Measurements from ENCODE around the gene FARP1. TPM values are rescaled to one million over a fixed set of nuclear protein-coding genes. Genes with fewer than 3 reads are reported as not detected.
A peak's percentile ranks its signal among the peaks of the same experiment; 100 is the strongest.

FARP1 gene
- total RNA-seq, 2 experiments from 2014 or later, result 0.21 to 0.48 TPM

DNA sequence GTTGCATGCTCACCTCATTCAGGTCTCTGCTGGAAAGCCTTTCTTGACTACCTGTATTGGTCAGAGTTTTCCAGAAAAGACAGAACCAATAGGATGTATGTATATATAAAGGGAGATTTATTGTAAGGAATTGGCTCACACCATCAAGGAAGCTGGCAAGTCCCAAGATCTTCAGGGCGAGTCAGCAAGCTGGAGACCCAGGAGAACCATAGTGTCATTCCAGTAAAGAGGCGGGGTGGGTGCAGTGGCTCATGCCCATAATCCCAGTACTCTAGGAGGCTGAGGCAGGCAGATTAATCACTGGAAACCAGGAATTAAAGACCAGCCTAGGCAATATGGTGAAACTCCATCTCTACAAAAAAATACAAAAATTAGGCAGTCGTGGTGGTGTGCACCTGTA lies 30.4 kb upstream of the FARP1 start:
- no peak overlapping the region for H3K4me3 Mint-ChIP-seq
- no peaks in the 10 kb centered on the region for H3K36me3 Mint-ChIP-seq
- H3K4me1 Mint-ChIP-seq, result no peaks in the 10 kb centered on the region
- H3K9me3 Mint-ChIP-seq, result no peaks in the 10 kb centered on the region
- DNase-seq, result no peak
- H3K27ac Mint-ChIP-seq, result no peak overlapping the region
- no peaks in the 10 kb centered on the region for H3K27me3 Mint-ChIP-seq

DNA sequence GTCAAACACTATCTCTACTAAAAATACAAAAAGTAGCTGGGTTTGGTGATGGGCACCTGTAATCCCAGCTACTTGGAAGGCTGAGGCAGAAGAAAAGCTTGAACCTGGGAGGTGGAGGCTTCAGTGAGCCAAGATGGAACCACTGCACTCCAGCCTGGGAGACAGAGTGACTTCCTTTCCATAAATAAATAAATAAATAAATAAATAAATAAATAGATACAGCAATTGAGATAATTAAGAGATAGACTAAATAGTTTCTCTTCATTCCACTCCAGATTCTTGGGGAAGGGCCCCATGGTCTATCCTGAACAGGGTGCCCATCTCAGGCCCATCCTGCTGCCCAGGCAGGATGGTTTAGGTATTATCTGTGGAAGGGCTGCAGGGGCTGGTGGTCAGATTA lies 24.0 kb upstream of the FARP1 start:
- Mint-ChIP-seq H3K27ac (no peak overlapping the region), H3K36me3 (no peaks in the 10 kb centered on the region), H3K4me3 (no peak overlapping the region), H3K4me1 (no peaks in the 10 kb centered on the region), H3K27me3 (no peaks in the 10 kb centered on the region), H3K9me3 (peaks cover 9% of the 10 kb centered on the region)
- no peak for DNase-seq

DNA sequence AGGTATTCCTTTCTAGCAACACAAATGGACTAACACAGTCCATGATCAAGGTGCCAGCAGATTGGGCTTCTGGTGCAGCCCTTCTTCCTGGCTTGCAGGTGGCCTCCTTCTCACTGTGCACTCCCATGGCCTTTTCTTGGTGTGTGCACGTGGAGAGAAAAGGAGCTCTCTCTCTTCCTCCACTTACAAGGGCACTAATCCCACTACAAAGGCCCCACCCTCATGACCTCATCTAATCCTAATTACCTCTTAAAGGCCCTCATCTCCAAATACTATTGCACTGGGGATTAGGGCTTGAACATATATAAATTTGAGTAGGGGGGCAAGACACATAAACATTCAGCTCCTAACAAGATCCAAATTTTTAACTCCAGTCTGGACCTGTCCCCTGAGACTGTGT lies 19.7 kb upstream of the FARP1 start:
- Mint-ChIP-seq H3K27me3 (no peaks in the 10 kb centered on the region), H3K27ac (no peak overlapping the region), H3K9me3 (peaks cover 16% of the 10 kb centered on the region), H3K4me1 (no peaks in the 10 kb centered on the region), H3K36me3 (no peaks in the 10 kb centered on the region), H3K4me3 (no peak overlapping the region)
- DNase-seq, result no peak

DNA sequence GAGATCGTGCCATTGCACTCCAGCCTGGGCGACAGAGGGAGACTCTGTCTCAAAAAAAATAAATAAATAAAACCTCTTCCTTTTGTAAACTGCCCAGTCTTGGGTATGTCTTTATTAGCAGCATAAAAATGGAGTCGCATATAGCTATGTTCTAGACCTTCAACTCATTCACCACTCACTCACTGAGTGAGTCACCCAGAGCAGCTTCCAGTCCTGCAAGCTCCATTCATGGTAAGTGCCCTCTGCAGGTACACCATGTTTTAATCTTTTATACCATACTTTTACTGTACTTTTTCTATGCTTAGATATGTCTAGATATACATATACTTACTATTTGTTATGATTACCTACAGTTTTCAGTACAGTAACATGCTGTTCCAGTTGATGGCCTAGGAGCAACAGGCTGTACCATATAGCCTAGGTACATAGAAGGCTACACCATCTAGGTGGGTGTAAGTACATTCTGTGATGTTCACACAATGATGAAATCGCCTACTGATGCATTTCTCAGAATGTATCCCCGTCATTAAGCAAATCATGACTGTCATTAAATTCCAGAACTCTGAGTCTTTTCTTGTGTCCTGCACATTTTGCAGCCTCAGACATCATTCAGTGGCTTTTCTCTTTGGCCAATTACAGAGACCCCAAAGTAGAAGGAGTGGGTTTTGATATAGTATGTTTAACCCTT lies 13.7 kb upstream of the FARP1 start:
- peaks cover 5% of the 10 kb centered on the region for H3K9me3 Mint-ChIP-seq
- no peak for DNase-seq
- H3K4me1 Mint-ChIP-seq, result no peaks in the 10 kb centered on the region

DNA sequence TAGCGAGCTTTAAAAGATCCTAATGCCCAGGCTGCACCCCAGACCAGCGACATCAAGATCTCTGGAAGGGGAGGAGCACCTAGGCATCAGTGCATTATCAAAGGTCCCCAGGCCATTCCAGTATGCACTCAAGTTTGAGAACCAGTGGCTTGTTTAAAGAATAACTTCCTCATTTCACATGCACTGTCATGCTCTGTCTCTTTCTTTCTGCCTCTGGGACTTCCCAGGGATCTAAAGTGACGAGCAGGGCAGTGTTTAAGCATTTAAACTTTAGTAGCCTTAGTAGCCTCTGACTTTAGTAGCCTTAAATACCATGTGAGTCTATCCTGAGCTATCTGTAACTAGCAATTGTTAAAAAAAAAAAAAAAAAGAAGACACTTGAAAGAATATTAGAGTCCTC lies 8.9 kb upstream of the FARP1 start:
- peaks cover 41% of the 10 kb centered on the region for H3K27me3 Mint-ChIP-seq
- DNase-seq, result no peak
- no peak overlapping the region for H3K27ac Mint-ChIP-seq
- no peaks in the 10 kb centered on the region for H3K36me3 Mint-ChIP-seq
- peaks cover 2% of the 10 kb centered on the region for H3K9me3 Mint-ChIP-seq
- H3K4me3 Mint-ChIP-seq, result no peak overlapping the region
- no peaks in the 10 kb centered on the region for H3K4me1 Mint-ChIP-seq

More for the DNA sequence above, 13.7 kb upstream of the FARP1 start:
- H3K36me3 Mint-ChIP-seq, result no peaks in the 10 kb centered on the region
- no peak overlapping the region for H3K27ac Mint-ChIP-seq
- H3K4me3 Mint-ChIP-seq, result no peak overlapping the region
- H3K27me3 Mint-ChIP-seq, result peaks cover 14% of the 10 kb centered on the region

DNA sequence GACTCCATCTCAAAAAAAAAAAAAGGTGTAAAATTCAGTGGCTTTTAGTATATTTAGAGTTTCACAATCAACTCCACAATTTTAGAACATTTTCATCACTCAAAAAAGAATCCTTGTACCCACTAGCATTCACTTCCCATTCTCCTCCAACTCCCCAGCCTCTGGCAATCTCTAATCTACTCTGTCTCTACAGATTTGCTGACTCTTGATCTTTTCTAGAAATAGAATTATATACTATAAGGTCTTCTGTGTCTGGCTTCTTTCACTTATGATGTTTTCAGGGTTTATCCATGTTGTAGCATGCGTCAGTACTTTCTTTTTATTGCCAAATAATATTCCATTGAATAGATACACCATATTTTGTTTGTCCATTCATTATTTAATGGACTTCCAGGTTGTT lies 8.0 kb upstream of the FARP1 start:
- no peaks in the 10 kb centered on the region for H3K9me3 Mint-ChIP-seq
- H3K36me3 Mint-ChIP-seq, result no peaks in the 10 kb centered on the region
- H3K27me3 Mint-ChIP-seq, result peaks cover 50% of the 10 kb centered on the region
- H3K4me3 Mint-ChIP-seq, result no peak overlapping the region
- H3K27ac Mint-ChIP-seq, result no peak overlapping the region
- no peaks in the 10 kb centered on the region for H3K4me1 Mint-ChIP-seq
- DNase-seq, result no peak

DNA sequence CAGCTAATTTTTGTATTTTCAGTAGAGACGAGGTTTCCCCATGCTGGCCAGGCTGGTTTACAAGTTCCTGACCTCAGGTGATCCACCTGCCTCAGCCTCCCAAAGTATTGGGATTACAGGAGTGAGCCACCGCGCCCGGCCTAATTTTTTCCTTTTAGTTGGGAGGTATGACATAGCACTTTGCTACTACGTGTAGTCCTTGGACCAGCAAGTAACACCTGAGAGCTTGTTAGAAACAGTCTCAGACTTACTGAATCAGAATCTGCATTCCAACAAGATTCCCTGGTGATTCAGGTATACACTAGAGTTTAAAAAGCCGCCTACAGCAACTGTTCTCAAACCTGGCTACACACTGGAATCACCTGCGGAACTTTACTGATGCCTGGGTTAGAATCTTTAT lies 1.8 kb upstream of the FARP1 start:
- no peak overlapping the region for H3K4me3 Mint-ChIP-seq
- peaks cover 77% of the 10 kb centered on the region for H3K27me3 Mint-ChIP-seq
- no peak overlapping the region for H3K27ac Mint-ChIP-seq
- no peak for DNase-seq
- H3K36me3 Mint-ChIP-seq, result no peaks in the 10 kb centered on the region
- H3K9me3 Mint-ChIP-seq, result no peaks in the 10 kb centered on the region
- peaks cover 7% of the 10 kb centered on the region for H3K4me1 Mint-ChIP-seq

DNA sequence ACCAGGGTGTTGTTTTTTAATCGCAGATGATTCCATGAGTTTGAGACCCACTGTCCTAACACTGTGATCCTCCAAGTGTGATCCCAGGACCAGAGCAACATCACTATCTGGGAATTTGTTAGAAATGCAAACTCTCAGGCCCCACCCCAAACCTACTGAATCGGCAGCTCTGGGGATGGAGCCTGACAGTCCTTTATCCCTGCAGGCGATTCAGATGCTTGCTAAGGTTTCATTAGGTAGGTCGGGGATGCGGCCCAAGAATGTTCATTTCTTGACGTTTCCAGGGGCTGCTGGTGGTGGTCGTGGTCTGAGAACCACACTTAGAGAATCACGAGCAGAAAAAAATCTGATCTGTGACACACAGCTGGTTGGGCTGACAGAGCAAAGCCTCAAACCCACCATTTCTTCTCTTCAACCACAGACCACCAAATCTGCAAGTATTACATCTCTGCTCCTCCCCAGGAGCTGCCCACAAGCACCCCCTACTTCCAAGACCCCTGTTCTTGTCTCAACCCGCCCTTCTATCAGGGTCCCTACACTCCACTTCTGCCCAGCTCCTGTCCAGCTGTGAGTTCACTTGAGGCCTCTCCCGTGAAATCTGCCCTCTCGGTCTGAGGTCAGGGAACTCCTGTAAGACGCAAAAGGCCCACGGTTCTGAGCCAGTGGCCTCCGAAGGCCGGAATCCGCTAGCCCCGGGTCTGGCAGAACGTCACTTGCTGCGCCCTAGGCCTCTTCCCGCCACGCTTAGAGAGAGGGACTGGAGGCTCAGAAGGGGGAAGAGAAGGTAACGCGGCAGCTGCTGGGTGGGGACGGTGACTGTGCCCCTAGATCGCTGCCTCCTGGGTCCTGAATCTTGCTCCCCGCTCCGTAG lies 1.1 kb upstream of the FARP1 start:
- Mint-ChIP-seq H3K27ac (no peak overlapping the region), H3K4me1 (peaks cover 7% of the 10 kb centered on the region), H3K4me3 (peak overlapping the region; percentile 47), H3K9me3 (no peaks in the 10 kb centered on the region), H3K27me3 (peaks cover 73% of the 10 kb centered on the region), H3K36me3 (no peaks in the 10 kb centered on the region)
- DNase-seq, result peak; percentile 1

DNA sequence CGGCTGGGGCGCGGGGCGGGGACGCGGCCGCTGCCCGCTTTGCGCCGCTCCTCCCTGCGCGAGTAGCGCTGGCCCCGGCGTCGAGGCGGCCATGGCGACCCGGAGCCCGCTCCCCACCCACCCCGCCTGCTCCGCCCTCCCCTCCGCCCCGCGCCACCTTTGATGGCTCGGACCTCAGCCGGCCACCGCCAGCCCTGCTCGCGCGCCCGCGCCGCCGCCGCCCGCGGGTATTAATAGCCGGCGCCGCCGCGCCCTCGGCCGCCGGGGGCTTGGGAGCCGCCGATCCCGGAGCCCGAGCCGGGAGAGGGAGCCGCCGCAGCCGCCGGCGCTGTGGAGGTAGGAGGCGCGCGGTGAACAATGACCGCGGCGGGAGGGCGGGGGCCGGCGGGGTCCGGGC lies 261 bp downstream of the FARP1 start:
- Mint-ChIP-seq H3K4me3 (no peak overlapping the region), H3K27ac (no peak overlapping the region), H3K36me3 (no peaks in the 10 kb centered on the region), H3K9me3 (no peaks in the 10 kb centered on the region), H3K4me1 (peaks cover 7% of the 10 kb centered on the region), H3K27me3 (peaks cover 74% of the 10 kb centered on the region)
- DNase-seq, result peak; percentile 2

DNA sequence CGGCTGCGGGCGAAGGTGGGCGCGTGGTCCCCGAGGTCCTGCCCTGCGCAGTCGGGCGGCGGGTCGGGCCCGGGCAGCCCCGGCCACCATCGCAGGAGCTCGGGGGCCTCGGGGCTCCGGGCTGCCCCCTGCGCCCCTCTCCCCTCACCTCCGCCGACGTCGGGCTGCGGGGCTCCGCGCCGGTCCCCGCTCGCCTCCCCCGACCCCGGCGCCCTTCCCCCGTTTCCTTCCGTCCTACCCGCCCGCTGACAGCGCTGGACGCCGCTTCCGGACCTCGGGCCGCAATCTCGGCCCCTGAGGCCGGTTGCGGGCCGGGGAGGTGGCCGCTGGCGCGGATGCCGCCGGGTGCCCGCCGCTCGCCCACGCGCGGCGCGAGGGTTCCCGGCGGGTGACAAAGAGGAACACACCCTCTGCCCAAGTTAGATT lies 720 bp downstream of the FARP1 start:
- peak; percentile 6 for DNase-seq

DNA sequence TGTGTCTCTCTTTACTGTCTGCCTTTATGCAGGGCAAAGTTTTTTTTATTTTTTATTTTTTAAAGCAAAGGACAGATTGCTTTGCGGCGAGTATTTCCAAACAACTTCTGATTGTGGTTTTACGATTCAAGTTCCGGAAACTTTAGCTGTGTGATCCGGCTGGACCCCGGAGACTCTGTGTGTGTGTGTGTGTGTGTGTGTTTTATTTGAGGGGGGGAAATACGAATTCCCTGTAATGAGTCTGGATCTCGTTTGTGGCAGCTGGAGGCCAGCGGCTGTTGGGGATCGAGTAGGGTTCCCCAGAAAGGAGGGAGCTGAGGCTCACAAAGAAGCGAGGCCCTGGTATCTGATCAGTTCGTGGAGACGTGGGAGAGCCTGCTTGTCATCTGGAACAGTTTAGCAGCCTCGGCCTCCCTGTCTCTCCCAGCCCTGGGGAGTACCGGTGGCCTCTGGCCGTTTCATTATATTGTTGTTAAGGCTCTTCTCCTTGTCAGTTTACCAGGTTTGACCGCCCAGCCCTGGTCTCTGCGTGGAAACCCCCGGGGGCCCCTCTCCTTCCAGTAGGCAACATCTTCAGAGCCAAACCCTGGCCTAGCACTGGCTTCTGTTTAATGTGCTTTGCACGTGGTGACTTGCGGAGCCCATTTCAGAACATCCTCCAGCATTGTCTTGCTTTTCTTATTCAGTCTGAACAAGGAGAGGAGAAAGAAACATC lies 1.3 kb downstream of the FARP1 start:
- peak; percentile 2 for DNase-seq
- Mint-ChIP-seq H3K4me1 (peaks cover 7% of the 10 kb centered on the region), H3K4me3 (peak overlapping the region; percentile 60), H3K27ac (no peak overlapping the region), H3K36me3 (no peaks in the 10 kb centered on the region), H3K27me3 (peaks cover 81% of the 10 kb centered on the region), H3K9me3 (no peaks in the 10 kb centered on the region)

More for the DNA sequence above, 720 bp downstream of the FARP1 start:
- no peaks in the 10 kb centered on the region for H3K36me3 Mint-ChIP-seq
- peaks cover 77% of the 10 kb centered on the region for H3K27me3 Mint-ChIP-seq
- no peak overlapping the region for H3K4me3 Mint-ChIP-seq
- no peak overlapping the region for H3K27ac Mint-ChIP-seq
- H3K9me3 Mint-ChIP-seq, result no peaks in the 10 kb centered on the region
- H3K4me1 Mint-ChIP-seq, result peaks cover 7% of the 10 kb centered on the region

DNA sequence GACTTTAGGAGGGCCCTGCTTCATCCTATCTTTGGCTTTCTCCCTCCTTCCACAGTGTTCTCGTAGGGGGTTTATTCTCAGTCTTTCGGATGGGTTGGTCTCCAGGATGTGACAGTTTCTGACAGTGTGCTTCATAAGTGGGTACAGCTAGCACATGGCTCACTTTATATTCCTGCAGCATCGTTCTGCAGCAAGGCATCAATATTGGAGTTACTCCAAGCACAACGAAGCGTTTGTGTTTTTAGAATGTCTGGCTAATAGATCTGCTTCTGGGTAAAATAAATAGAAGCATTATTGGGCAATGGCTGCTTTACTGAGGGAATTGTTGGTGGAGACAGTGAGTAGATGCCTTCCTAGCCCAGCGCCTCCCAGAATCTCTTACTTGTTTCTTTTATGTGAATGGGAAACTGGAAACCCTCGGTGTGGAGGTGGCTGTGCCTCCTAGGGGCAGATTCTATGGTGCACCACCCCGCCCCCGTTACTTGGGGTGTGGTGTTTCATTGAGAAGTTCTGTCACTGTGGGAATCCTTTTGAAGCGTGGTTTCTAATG lies 2.0 kb downstream of the FARP1 start:
- Mint-ChIP-seq H3K4me3 (no peak overlapping the region), H3K36me3 (no peaks in the 10 kb centered on the region), H3K27me3 (peaks cover 77% of the 10 kb centered on the region), H3K4me1 (peaks cover 7% of the 10 kb centered on the region), H3K27ac (no peak overlapping the region), H3K9me3 (no peaks in the 10 kb centered on the region)
- no peak for DNase-seq

DNA sequence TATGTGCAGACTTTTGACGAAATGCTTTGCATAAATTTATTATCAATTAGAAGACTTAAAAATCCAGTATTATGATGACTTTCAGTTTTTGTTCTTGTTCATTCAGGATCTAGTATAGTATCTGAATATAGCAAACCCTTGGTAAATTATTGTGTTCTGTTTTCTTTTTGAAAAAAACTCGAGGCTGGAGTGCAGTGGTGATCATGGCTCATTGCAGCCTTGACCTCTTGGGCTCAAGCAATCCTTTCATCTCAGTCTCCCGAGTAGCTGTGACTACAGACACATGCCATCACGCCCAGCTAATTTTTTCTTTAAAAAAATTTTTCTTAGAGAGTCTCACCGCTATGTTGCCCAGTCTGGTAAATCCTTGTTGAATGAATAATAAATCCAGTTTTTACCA lies 4.6 kb downstream of the FARP1 start:
- DNase-seq, result no peak
- no peaks in the 10 kb centered on the region for H3K36me3 Mint-ChIP-seq
- H3K27ac Mint-ChIP-seq, result no peak overlapping the region
- H3K4me1 Mint-ChIP-seq, result peaks cover 3% of the 10 kb centered on the region
- peaks cover 79% of the 10 kb centered on the region for H3K27me3 Mint-ChIP-seq
- H3K4me3 Mint-ChIP-seq, result no peak overlapping the region
- no peaks in the 10 kb centered on the region for H3K9me3 Mint-ChIP-seq

DNA sequence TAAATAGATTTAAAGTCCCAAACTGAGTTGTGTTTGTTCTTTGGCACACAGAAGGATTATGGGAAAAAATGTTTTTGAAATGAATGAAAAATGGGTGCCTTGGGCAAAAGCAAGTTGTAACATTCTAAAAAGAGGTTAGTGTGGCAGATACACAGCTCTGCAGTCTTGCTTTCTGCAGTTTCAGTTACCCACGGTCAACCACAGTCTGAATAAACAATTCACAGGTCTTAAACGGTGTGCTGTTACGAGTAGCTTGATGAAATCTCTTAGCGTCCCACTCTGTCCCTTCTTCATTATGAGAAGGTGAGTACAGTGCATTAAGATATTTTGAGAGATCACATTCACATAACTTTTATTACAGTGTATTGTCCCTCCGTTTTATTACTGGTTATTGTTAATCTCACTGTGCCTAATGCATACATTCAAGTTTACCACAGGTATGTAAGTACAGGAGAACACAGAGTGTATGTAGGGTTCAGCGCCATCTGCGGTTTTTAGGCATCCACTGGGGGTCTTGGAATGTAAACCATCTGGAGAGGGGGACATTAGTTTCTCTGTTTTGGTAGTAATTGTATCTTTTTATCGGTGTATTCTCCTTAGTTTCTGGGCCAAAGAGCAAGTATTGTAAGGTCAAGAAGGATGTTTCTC lies 8.1 kb downstream of the FARP1 start:
- Mint-ChIP-seq H3K9me3 (no peaks in the 10 kb centered on the region), H3K36me3 (no peaks in the 10 kb centered on the region), H3K4me1 (no peaks in the 10 kb centered on the region)

More for the DNA sequence above, 8.1 kb downstream of the FARP1 start:
- Mint-ChIP-seq H3K4me3 (no peak overlapping the region), H3K27me3 (peaks cover 66% of the 10 kb centered on the region), H3K27ac (no peak overlapping the region)
- no peak for DNase-seq

Measured in activated naive CD8-positive, alpha-beta T cell treated with anti-CD3 and anti-CD28 coated beads for 36 hours (primary cell).